Measurements from ENCODE around the gene HS3ST5.
"Not testable (repeated sequence)": the region's sequence is repeated elsewhere in the genome, so short reads cannot be mapped to it uniquely, and the experiment has no call there.

Gene HS3ST5

GRCh38 chr6:114039841-114040240 lies 303.0 kb downstream of the HS3ST5 start:
- DNase-seq = no peak

- no peak for DNase-seq
These were observed 309.2 kb downstream of the HS3ST5 start for GRCh38 chr6:114033606-114034005.

- no peak for DNase-seq
These were observed 310.1 kb downstream of the HS3ST5 start for GRCh38 chr6:114032721-114033120.

GRCh38 chr6:114030767-114031166 lies 312.1 kb downstream of the HS3ST5 start:
- DNase-seq = no peak

- no peak for DNase-seq
These were observed 318.1 kb downstream of the HS3ST5 start for GRCh38 chr6:114024746-114025145.

GRCh38 chr6:114020196-114020595 lies 322.6 kb downstream of the HS3ST5 start:
- DNase-seq = no peak

GRCh38 chr6:114017146-114017545 lies 325.7 kb downstream of the HS3ST5 start:
- not testable (repeated sequence) for DNase-seq

- DNase-seq = not testable (repeated sequence)
These were observed 328.7 kb downstream of the HS3ST5 start for GRCh38 chr6:114014106-114014505.

GRCh38 chr6:114011486-114011885 lies 331.3 kb downstream of the HS3ST5 start:
- not testable (repeated sequence) for DNase-seq

GRCh38 chr6:114010540-114010939 lies 332.3 kb downstream of the HS3ST5 start:
- DNase-seq = no peak

GRCh38 chr6:114009192-114009591 lies 333.6 kb downstream of the HS3ST5 start:
- DNase-seq = no peak

GRCh38 chr6:114008331-114008730 lies 334.5 kb downstream of the HS3ST5 start:
- DNase-seq = no peak

GRCh38 chr6:114007516-114007915 lies 335.3 kb downstream of the HS3ST5 start:
- DNase-seq = no peak

All from activated gamma-delta T cell (primary cell).